HepG2 (cell line): Measurements from ENCODE around the gene LGI4. TPM values are rescaled to one million over a fixed set of nuclear protein-coding genes. Genes with fewer than 3 reads are reported as not detected.

ENCODE experiments used
- DR1 ChIP-seq: sonication (generic); formaldehyde crosslinking; IDR thresholded peaks from 2 replicates; pipeline ENCODE4 v1.8.0; 2021; ENCODE audit warnings: mild to moderate bottlenecking, missing genetic modification reagents, inconsistent platforms
- HMGA1 ChIP-seq: sonication (generic); formaldehyde crosslinking; conservative IDR thresholded peaks from 2 replicates; pipeline ENCODE4 v1.4.0; 2020; ENCODE audit warnings: missing genetic modification reagents
- IKZF4 ChIP-seq: sonication (generic); formaldehyde crosslinking; IDR thresholded peaks from 2 replicates; pipeline ENCODE4 v1.5.1; 2020; ENCODE audit warnings: borderline replicate concordance, mild to moderate bottlenecking, low read depth, missing genetic modification reagents; ENCODE audit errors: not compliant biosample characterization
- KLF12 ChIP-seq: sonication (generic); formaldehyde crosslinking; IDR thresholded peaks from 2 replicates; pipeline ENCODE4 v1.4.0; 2020; ENCODE audit warnings: missing genetic modification reagents, borderline replicate concordance
- LCORL ChIP-seq, 2 experiments: fragments of 450-650 bp in 1 of 2; sonication (generic) in 1 of 2; formaldehyde crosslinking in 1 of 2; IDR thresholded peaks; 2 replicates each; pipeline versions ENCODE4 v1.5.0 to v1.6.1; 2017 to 2020; ENCODE audit warnings: antibody characterized with exemption in 1 of 2, missing genetic modification reagents in 1 of 2
- MTF1 ChIP-seq: sonication (generic); formaldehyde crosslinking; IDR thresholded peaks from 2 replicates; pipeline ENCODE4 v1.5.0; 2020; ENCODE audit warnings: missing genetic modification reagents
- TMF1 ChIP-seq: sonication (generic); formaldehyde crosslinking; IDR thresholded peaks from 2 replicates; pipeline ENCODE4 v1.8.1; 2022; ENCODE audit warnings: low read depth, missing genetic modification reagents
- YEATS4 ChIP-seq: sonication (generic); formaldehyde crosslinking; IDR thresholded peaks from 2 replicates; pipeline ENCODE4 v1.4.0; 2020; ENCODE audit warnings: missing genetic modification reagents, borderline replicate concordance
- ZNF232 ChIP-seq: sonication (generic); formaldehyde crosslinking; IDR thresholded peaks from 2 replicates; pipeline ENCODE4 v1.4.0; 2020; ENCODE audit warnings: missing genetic modification reagents, borderline replicate concordance
- ZNF335 ChIP-seq: sonication (generic); formaldehyde crosslinking; IDR thresholded peaks from 2 replicates; pipeline ENCODE4 v1.4.0; 2020; ENCODE audit warnings: missing genetic modification reagents
- ZNF337 ChIP-seq: sonication (generic); formaldehyde crosslinking; IDR thresholded peaks from 2 replicates; pipeline ENCODE4 v1.5.1; 2020; ENCODE audit warnings: missing genetic modification reagents, low read depth, mild to moderate bottlenecking, borderline replicate concordance
- ZNF383 ChIP-seq: sonication (generic); formaldehyde crosslinking; IDR thresholded peaks from 2 replicates; pipeline ENCODE4 v1.4.0; 2020; ENCODE audit warnings: missing genetic modification reagents, mild to moderate bottlenecking, borderline replicate concordance
- ZNF572 ChIP-seq: sonication (generic); formaldehyde crosslinking; IDR thresholded peaks from 2 replicates; pipeline ENCODE4 v1.5.1; 2020; ENCODE audit warnings: mild to moderate bottlenecking, missing genetic modification reagents
- ZNF577 ChIP-seq: sonication (generic); formaldehyde crosslinking; IDR thresholded peaks from 2 replicates; pipeline ENCODE4 v1.4.0; 2020; ENCODE audit warnings: mild to moderate bottlenecking, low read depth, missing genetic modification reagents, borderline replicate concordance
- polyA plus RNA-seq, 8 experiments: library from polyadenylated mRNA; depleted of rRNA in 3 of 8; stranded (reverse) in 7 of 8; unstranded in 1 of 8; fragments of >200 nt; fragmentation: Illumina TruSeq in 4 of 8; extraction: Trizol in 4 of 8; gene quantifications; 2 replicates each; pipeline versions ENCODE4 v1.2.1 to v1.2.3, GENCODE V29; 2011 to 2016; ENCODE audit warnings: low read depth in 4 of 8, missing spikeins in 1 of 8, mixed read lengths in 1 of 8; ENCODE audit not compliant: insufficient read depth in 1 of 8
- total RNA-seq, 5 experiments: library from RNA; depleted of rRNA; stranded (reverse); fragments of >200 nt; fragmentation: Illumina TruSeq; extraction: Trizol; gene quantifications; 2 replicates each; pipeline ENCODE4 v1.2.3, GENCODE V29; 2016; ENCODE audit warnings: low read depth in 1 of 5
- TF ChIP-seq, protein P1 (sequence below): sonication (generic); formaldehyde crosslinking; IDR thresholded peaks from 2 replicates; pipeline ENCODE4 v1.4.0; 2020; ENCODE audit warnings: missing genetic modification reagents, mild to moderate bottlenecking, borderline replicate concordance
- TF ChIP-seq, protein P2 (sequence below), 2 experiments: fragments of 450-650 bp in 1 of 2; sonication (generic) in 1 of 2; formaldehyde crosslinking; IDR thresholded peaks; 2 replicates each; pipeline versions ENCODE4 v1.5.0 to v1.8.0; 2020 to 2022; ENCODE audit warnings: mild to moderate bottlenecking in 1 of 2, missing genetic modification reagents in 1 of 2
- TF ChIP-seq, protein P3 (sequence below): sonication (generic); formaldehyde crosslinking; IDR thresholded peaks from 2 replicates; pipeline ENCODE4 v1.9.0; 2021; ENCODE audit warnings: missing genetic modification reagents, mild to moderate bottlenecking, borderline replicate concordance
- TF ChIP-seq, protein P4 (sequence below): sonication (generic); formaldehyde crosslinking; IDR thresholded peaks from 2 replicates; pipeline ENCODE4 v1.5.1; 2020; ENCODE audit warnings: mild to moderate bottlenecking, missing genetic modification reagents, borderline replicate concordance

Gene LGI4
- total and polyA plus RNA-seq, 2 of the 13 experiments (the other 11 are each of a cell fraction or from before 2014, with no cell fraction given), result 2.8 TPM; not detected in 1

DNA sequence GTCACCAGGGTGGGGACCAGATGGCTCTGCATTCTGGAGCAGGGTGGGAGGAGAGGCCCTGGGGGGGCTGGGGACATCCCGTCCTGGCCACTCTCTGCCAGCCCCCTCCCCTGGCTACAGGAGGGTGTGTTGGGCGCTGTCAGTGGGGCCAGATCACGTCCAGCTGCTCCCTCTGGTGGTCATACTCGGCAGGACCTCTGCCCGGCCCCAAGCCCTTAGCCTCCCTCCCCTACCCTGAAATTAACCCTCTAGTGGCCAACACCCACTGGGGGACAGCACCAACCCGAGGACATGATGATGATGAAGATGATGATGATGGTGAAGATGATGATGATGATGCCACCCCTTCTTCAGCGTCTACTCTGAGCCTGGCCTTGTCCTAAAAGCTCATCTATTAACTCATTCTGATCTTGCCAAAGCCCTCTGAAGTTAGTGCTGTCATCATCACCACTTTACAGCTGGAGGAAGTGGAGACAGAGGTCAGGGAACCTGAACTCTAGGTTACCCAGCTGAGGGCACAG lies 590 bp upstream of the LGI4 start (continued):
- TF ChIP-seq TMF1 (CRISPR knock-in tag) (no peak), ZNF572 (CRISPR knock-in tag) (no peak), DR1 (CRISPR knock-in tag) (no peak), KLF12 (no peak), MTF1 (CRISPR knock-in tag) (no peak), ZNF337 (no peak), ZNF335 (CRISPR knock-in tag) (peak; percentile 53; the same call in 1 of the 2 replicates), YEATS4 (CRISPR knock-in tag) (no peak), IKZF4 (CRISPR knock-in tag) (peak; percentile 25), LCORL (IDR thresholded peaks at IDR 0.05) (no peak), LCORL (CRISPR knock-in tag; IDR thresholded peaks at IDR 0.05) (peak; percentile 80), ZNF232 (no peak), ZNF577 (CRISPR knock-in tag) (no peak), ZNF383 (CRISPR knock-in tag) (no peak), HMGA1 (CRISPR knock-in tag) (no peak)
- TF ChIP-seq, protein P1, sequence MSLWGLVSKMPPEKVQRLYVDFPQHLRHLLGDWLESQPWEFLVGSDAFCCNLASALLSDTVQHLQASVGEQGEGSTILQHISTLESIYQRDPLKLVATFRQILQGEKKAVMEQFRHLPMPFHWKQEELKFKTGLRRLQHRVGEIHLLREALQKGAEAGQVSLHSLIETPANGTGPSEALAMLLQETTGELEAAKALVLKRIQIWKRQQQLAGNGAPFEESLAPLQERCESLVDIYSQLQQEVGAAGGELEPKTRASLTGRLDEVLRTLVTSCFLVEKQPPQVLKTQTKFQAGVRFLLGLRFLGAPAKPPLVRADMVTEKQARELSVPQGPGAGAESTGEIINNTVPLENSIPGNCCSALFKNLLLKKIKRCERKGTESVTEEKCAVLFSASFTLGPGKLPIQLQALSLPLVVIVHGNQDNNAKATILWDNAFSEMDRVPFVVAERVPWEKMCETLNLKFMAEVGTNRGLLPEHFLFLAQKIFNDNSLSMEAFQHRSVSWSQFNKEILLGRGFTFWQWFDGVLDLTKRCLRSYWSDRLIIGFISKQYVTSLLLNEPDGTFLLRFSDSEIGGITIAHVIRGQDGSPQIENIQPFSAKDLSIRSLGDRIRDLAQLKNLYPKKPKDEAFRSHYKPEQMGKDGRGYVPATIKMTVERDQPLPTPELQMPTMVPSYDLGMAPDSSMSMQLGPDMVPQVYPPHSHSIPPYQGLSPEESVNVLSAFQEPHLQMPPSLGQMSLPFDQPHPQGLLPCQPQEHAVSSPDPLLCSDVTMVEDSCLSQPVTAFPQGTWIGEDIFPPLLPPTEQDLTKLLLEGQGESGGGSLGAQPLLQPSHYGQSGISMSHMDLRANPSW, result no peak
- TF ChIP-seq, protein P2, sequence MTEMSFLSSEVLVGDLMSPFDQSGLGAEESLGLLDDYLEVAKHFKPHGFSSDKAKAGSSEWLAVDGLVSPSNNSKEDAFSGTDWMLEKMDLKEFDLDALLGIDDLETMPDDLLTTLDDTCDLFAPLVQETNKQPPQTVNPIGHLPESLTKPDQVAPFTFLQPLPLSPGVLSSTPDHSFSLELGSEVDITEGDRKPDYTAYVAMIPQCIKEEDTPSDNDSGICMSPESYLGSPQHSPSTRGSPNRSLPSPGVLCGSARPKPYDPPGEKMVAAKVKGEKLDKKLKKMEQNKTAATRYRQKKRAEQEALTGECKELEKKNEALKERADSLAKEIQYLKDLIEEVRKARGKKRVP (CRISPR knock-in tag; IDR thresholded peaks at IDR 0.05), result no peak
- TF ChIP-seq, protein P3, sequence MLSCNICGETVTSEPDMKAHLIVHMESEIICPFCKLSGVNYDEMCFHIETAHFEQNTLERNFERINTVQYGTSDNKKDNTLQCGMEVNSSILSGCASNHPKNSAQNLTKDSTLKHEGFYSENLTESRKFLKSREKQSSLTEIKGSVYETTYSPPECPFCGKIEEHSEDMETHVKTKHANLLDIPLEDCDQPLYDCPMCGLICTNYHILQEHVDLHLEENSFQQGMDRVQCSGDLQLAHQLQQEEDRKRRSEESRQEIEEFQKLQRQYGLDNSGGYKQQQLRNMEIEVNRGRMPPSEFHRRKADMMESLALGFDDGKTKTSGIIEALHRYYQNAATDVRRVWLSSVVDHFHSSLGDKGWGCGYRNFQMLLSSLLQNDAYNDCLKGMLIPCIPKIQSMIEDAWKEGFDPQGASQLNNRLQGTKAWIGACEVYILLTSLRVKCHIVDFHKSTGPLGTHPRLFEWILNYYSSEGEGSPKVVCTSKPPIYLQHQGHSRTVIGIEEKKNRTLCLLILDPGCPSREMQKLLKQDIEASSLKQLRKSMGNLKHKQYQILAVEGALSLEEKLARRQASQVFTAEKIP, result no peak
- TF ChIP-seq, protein P4, sequence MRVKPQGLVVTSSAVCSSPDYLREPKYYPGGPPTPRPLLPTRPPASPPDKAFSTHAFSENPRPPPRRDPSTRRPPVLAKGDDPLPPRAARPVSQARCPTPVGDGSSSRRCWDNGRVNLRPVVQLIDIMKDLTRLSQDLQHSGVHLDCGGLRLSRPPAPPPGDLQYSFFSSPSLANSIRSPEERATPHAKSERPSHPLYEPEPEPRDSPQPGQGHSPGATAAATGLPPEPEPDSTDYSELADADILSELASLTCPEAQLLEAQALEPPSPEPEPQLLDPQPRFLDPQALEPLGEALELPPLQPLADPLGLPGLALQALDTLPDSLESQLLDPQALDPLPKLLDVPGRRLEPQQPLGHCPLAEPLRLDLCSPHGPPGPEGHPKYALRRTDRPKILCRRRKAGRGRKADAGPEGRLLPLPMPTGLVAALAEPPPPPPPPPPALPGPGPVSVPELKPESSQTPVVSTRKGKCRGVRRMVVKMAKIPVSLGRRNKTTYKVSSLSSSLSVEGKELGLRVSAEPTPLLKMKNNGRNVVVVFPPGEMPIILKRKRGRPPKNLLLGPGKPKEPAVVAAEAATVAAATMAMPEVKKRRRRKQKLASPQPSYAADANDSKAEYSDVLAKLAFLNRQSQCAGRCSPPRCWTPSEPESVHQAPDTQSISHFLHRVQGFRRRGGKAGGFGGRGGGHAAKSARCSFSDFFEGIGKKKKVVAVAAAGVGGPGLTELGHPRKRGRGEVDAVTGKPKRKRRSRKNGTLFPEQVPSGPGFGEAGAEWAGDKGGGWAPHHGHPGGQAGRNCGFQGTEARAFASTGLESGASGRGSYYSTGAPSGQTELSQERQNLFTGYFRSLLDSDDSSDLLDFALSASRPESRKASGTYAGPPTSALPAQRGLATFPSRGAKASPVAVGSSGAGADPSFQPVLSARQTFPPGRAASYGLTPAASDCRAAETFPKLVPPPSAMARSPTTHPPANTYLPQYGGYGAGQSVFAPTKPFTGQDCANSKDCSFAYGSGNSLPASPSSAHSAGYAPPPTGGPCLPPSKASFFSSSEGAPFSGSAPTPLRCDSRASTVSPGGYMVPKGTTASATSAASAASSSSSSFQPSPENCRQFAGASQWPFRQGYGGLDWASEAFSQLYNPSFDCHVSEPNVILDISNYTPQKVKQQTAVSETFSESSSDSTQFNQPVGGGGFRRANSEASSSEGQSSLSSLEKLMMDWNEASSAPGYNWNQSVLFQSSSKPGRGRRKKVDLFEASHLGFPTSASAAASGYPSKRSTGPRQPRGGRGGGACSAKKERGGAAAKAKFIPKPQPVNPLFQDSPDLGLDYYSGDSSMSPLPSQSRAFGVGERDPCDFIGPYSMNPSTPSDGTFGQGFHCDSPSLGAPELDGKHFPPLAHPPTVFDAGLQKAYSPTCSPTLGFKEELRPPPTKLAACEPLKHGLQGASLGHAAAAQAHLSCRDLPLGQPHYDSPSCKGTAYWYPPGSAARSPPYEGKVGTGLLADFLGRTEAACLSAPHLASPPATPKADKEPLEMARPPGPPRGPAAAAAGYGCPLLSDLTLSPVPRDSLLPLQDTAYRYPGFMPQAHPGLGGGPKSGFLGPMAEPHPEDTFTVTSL, result peak; percentile 46; the same call in 1 of the 2 replicates
